ENCODE measurements around the gene TARBP1.

The TARBP1 gene

GRCh38 chr1:234458352-234459017, 20.5 kb downstream of the TARBP1 start:
- ATAC-seq (ENCODE audit: insufficient read depth, low read depth): no peak
- Histone ChIP-seq H3K9me3 (ENCODE audit: insufficient read depth, low read length, severe bottlenecking) (no peaks in the 10 kb centered on the region), H3K4me2 (ENCODE audit: insufficient read depth, low read length) (no peak overlapping the region), H3K4me3 (ENCODE audit: low read depth in 1 of 2, low read length in 2 of 2) (no peak overlapping the region), H3K27ac (ENCODE audit: low read length) (no peak overlapping the region), H3K9ac (ENCODE audit: low read depth, low read length) (no peak overlapping the region), H3K79me2 (ENCODE audit: insufficient read depth, low read length) (no peaks in the 10 kb centered on the region), H3K4me1 (ENCODE audit: insufficient read depth, low read length) (no peaks in the 10 kb centered on the region), H2AFZ (ENCODE audit: low read depth, low read length) (no peak overlapping the region), H3K27me3 (ENCODE audit: insufficient read depth, low read length, poor library complexity) (no peaks in the 10 kb centered on the region), H3K36me3 (ENCODE audit: insufficient read depth, low read length) (peaks cover 67% of the 10 kb centered on the region), H4K20me1 (ENCODE audit: insufficient read depth, low read length) (no peaks in the 10 kb centered on the region)
- TF ChIP-seq EZH2 (IDR thresholded peaks at IDR 0.05; ENCODE audit: borderline replicate concordance, low read depth, low read length, severe bottlenecking): no peak
- no peak for TF ChIP-seq CTCF (IDR thresholded peaks at IDR 0.05; ENCODE audit: borderline replicate concordance, extremely low read depth, low read length, poor library complexity, severe bottlenecking)
- no peak for DNase-seq

GRCh38 chr1:234454926-234455325, 24.1 kb downstream of the TARBP1 start:
- H3K9ac ChIP-seq (ENCODE audit: low read depth, low read length): no peak overlapping the region
- H3K4me3 ChIP-seq (ENCODE audit: low read depth in 1 of 2, low read length in 2 of 2): no peak overlapping the region
- H3K36me3 ChIP-seq (ENCODE audit: insufficient read depth, low read length): peaks cover 67% of the 10 kb centered on the region
- TF ChIP-seq CTCF (IDR thresholded peaks at IDR 0.05; ENCODE audit: borderline replicate concordance, extremely low read depth, low read length, poor library complexity, severe bottlenecking) (no peak), EZH2 (IDR thresholded peaks at IDR 0.05; ENCODE audit: borderline replicate concordance, low read depth, low read length, severe bottlenecking) (no peak)
- H3K4me2 ChIP-seq (ENCODE audit: insufficient read depth, low read length): no peak overlapping the region
- H3K79me2 ChIP-seq (ENCODE audit: insufficient read depth, low read length): no peaks in the 10 kb centered on the region
- H2AFZ ChIP-seq (ENCODE audit: low read depth, low read length): no peak overlapping the region
- H3K9me3 ChIP-seq (ENCODE audit: insufficient read depth, low read length, severe bottlenecking): no peaks in the 10 kb centered on the region
- ATAC-seq (ENCODE audit: insufficient read depth, low read depth) (no peak), DNase-seq (no peak)
- H4K20me1 ChIP-seq (ENCODE audit: insufficient read depth, low read length): no peaks in the 10 kb centered on the region
- H3K27ac ChIP-seq (ENCODE audit: low read length): no peak overlapping the region
- no peaks in the 10 kb centered on the region for H3K27me3 ChIP-seq (ENCODE audit: insufficient read depth, low read length, poor library complexity)
- no peaks in the 10 kb centered on the region for H3K4me1 ChIP-seq (ENCODE audit: insufficient read depth, low read length)

GRCh38 chr1:234452406-234452965, 26.5 kb downstream of the TARBP1 start:
- Histone ChIP-seq H3K4me2 (ENCODE audit: insufficient read depth, low read length) (no peak overlapping the region), H3K9ac (ENCODE audit: low read depth, low read length) (no peak overlapping the region), H2AFZ (ENCODE audit: low read depth, low read length) (no peak overlapping the region), H3K27ac (ENCODE audit: low read length) (no peak overlapping the region), H4K20me1 (ENCODE audit: insufficient read depth, low read length) (no peaks in the 10 kb centered on the region), H3K79me2 (ENCODE audit: insufficient read depth, low read length) (no peaks in the 10 kb centered on the region), H3K4me3 (ENCODE audit: low read depth in 1 of 2, low read length in 2 of 2) (no peak overlapping the region), H3K4me1 (ENCODE audit: insufficient read depth, low read length) (no peaks in the 10 kb centered on the region), H3K36me3 (ENCODE audit: insufficient read depth, low read length) (peaks cover 75% of the 10 kb centered on the region), H3K27me3 (ENCODE audit: insufficient read depth, low read length, poor library complexity) (no peaks in the 10 kb centered on the region), H3K9me3 (ENCODE audit: insufficient read depth, low read length, severe bottlenecking) (no peaks in the 10 kb centered on the region)
- ATAC-seq (ENCODE audit: insufficient read depth, low read depth): no peak
- TF ChIP-seq EZH2 (IDR thresholded peaks at IDR 0.05; ENCODE audit: borderline replicate concordance, low read depth, low read length, severe bottlenecking): no peak
- no peak for TF ChIP-seq CTCF (IDR thresholded peaks at IDR 0.05; ENCODE audit: borderline replicate concordance, extremely low read depth, low read length, poor library complexity, severe bottlenecking)
- no peak for DNase-seq
